DOHH2 (cell line): ENCODE measurements around the gene ANO6.

Experiments
- H3F3A ChIP-seq: fragments of 200-600 bp; sonication (generic), shearing (Covaris generic); 2 replicates; pipeline ENCODE4 v1.6.0; 2016; ENCODE audit warnings: antibody characterized with exemption, mild to moderate bottlenecking; ENCODE audit not compliant: control insufficient read depth, insufficient read depth
- H3K27ac ChIP-seq: fragments of 200-600 bp; sonication (generic); 2 replicates; pipeline ENCODE4 v1.5.1; 2014; ENCODE audit warnings: low read depth, mild to moderate bottlenecking, low read length, moderate library complexity
- H3K27me3 ChIP-seq: fragments of 200-600 bp; sonication (generic); 2 replicates; pipeline ENCODE4 v1.6.1; 2014; ENCODE audit warnings: mild to moderate bottlenecking, low read length, mixed read lengths; ENCODE audit not compliant: control insufficient read depth
- H3K36me3 ChIP-seq: fragments of 200-600 bp; sonication (generic); 2 replicates; pipeline ENCODE4 v1.6.1; 2014; ENCODE audit warnings: mild to moderate bottlenecking, low read length, moderate library complexity, mixed read lengths; ENCODE audit not compliant: control insufficient read depth
- H3K4me1 ChIP-seq: fragments of 200-600 bp; sonication (generic); 2 replicates; pipeline ENCODE4 v1.6.1; 2014; ENCODE audit warnings: mild to moderate bottlenecking, low read length, mixed read lengths; ENCODE audit not compliant: control insufficient read depth
- H3K4me2 ChIP-seq: fragments of 200-600 bp; sonication (generic); 2 replicates; pipeline ENCODE4 v1.6.0; 2014; ENCODE audit warnings: mild to moderate bottlenecking, low read length, moderate library complexity
- H3K4me3 ChIP-seq: fragments of 200-600 bp; sonication (generic); 2 replicates; pipeline ENCODE4 v1.5.1; 2014; ENCODE audit warnings: mild to moderate bottlenecking, low read length, mixed read lengths
- H3K79me2 ChIP-seq: fragments of 200-600 bp; sonication (generic); 2 replicates; pipeline ENCODE4 v1.6.1; 2014; ENCODE audit warnings: mild to moderate bottlenecking, low read length, mixed read lengths; ENCODE audit not compliant: control insufficient read depth
- H3K9me2 ChIP-seq: fragments of 200-600 bp; sonication (generic); replicated peaks from 2 replicates; pipeline ENCODE4 v1.6.1; 2014; ENCODE audit warnings: mild to moderate bottlenecking, low read length, mixed read lengths; ENCODE audit not compliant: control insufficient read depth
- H3K9me3 ChIP-seq: fragments of 200-600 bp; sonication (generic); 2 replicates; pipeline ENCODE4 v1.6.1; 2014; ENCODE audit warnings: antibody characterized with exemption, low read length, mixed read lengths; ENCODE audit not compliant: control insufficient read depth, insufficient read depth
- H4K20me1 ChIP-seq: fragments of 200-600 bp; sonication (generic); 2 replicates; pipeline ENCODE4 v1.6.0; 2014; ENCODE audit warnings: low read depth, mild to moderate bottlenecking, antibody characterized with exemption, low read length, moderate library complexity; ENCODE audit not compliant: control insufficient read depth, insufficient read depth
- EZH2phosphoT487 ChIP-seq: fragments of 200-600 bp; sonication (generic); IDR thresholded peaks from 2 replicates; pipeline ENCODE4 v1.6.1; 2017; ENCODE audit warnings: borderline replicate concordance, mild to moderate bottlenecking, antibody characterized with exemption, low read length, moderate library complexity, mixed read lengths
- TF ChIP-seq, protein P1 (sequence below): fragments of 200-600 bp; sonication (generic); IDR thresholded peaks from one replicate; pipeline ENCODE4 v1.5.1; 2014; ENCODE audit warnings: antibody characterized with exemption, mild to moderate bottlenecking, low read depth, low read length; ENCODE audit not compliant: poor library complexity, severe bottlenecking

The ANO6 gene

DNA sequence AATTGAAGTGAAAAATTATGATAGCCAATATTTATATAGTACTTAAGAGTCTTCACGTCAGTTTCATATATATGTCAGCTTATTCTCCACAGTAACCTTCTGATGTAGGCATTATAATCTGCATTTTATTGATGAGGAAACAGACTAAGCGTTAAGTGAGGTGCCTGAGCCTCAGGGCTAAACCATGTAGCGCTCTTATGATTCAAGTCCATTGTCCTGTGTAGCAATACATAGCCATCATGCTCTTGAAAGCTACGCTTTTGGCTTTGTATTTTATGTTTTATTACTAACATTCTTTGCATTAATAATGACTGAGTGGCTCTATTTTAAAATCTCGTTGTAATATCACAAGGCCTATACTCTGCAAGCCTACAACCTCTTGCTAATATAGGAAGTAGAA, 79.0 kb downstream of the ANO6 start:
- H3K9me2 ChIP-seq, result no peaks in the 10 kb centered on the region
- H3K27me3 ChIP-seq, result no peaks in the 10 kb centered on the region

DNA sequence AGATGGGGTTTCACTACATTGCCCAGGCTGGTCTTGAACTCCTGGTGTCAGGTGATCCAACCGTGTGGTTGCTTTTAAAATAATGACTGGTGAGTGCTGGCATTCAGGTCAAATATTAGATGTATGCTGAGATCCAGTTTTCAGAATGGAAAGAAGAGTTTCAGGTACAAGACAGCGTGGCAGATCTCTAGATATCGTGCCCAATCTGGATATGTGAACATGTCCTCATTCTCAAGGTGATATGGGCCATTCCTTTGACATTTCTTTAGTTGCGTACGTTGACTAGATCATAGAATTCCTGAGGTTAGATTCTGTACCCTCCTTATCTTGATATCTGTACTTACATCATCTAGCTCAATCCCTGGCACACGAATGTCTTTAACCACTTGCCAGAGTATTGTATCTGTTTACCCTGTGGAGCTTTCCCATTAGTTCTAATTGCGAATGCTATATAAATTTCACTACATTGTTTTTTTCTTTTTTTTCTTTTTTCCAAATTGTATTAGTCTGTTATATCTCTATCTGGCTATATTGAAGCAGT, 80.2 kb downstream of the ANO6 start:
- Histone ChIP-seq H3K36me3 (no peaks in the 10 kb centered on the region), H3K27ac (no peak overlapping the region), H3K79me2 (no peaks in the 10 kb centered on the region), H3K4me3 (no peak overlapping the region), H3K4me1 (no peaks in the 10 kb centered on the region), H3F3A (no peaks in the 10 kb centered on the region), H3K4me2 (no peak overlapping the region), H3K9me3 (no peaks in the 10 kb centered on the region), H3K27me3 (no peaks in the 10 kb centered on the region), H4K20me1 (no peaks in the 10 kb centered on the region), H3K9me2 (no peaks in the 10 kb centered on the region)
- TF ChIP-seq, protein P1, sequence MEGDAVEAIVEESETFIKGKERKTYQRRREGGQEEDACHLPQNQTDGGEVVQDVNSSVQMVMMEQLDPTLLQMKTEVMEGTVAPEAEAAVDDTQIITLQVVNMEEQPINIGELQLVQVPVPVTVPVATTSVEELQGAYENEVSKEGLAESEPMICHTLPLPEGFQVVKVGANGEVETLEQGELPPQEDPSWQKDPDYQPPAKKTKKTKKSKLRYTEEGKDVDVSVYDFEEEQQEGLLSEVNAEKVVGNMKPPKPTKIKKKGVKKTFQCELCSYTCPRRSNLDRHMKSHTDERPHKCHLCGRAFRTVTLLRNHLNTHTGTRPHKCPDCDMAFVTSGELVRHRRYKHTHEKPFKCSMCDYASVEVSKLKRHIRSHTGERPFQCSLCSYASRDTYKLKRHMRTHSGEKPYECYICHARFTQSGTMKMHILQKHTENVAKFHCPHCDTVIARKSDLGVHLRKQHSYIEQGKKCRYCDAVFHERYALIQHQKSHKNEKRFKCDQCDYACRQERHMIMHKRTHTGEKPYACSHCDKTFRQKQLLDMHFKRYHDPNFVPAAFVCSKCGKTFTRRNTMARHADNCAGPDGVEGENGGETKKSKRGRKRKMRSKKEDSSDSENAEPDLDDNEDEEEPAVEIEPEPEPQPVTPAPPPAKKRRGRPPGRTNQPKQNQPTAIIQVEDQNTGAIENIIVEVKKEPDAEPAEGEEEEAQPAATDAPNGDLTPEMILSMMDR, result no peak
- TF ChIP-seq EZH2phosphoT487, result no peak

More for the DNA sequence above, 79.0 kb downstream of the ANO6 start:
- no peak overlapping the region for H3K27ac ChIP-seq
- no peak overlapping the region for H3K4me3 ChIP-seq
- no peaks in the 10 kb centered on the region for H4K20me1 ChIP-seq
- no peaks in the 10 kb centered on the region for H3K9me3 ChIP-seq
- no peak for TF ChIP-seq EZH2phosphoT487
- TF ChIP-seq, protein P1, result no peak
- no peaks in the 10 kb centered on the region for H3K36me3 ChIP-seq
- H3K79me2 ChIP-seq, result no peaks in the 10 kb centered on the region
- no peaks in the 10 kb centered on the region for H3F3A ChIP-seq
- no peak overlapping the region for H3K4me2 ChIP-seq
- no peaks in the 10 kb centered on the region for H3K4me1 ChIP-seq

DNA sequence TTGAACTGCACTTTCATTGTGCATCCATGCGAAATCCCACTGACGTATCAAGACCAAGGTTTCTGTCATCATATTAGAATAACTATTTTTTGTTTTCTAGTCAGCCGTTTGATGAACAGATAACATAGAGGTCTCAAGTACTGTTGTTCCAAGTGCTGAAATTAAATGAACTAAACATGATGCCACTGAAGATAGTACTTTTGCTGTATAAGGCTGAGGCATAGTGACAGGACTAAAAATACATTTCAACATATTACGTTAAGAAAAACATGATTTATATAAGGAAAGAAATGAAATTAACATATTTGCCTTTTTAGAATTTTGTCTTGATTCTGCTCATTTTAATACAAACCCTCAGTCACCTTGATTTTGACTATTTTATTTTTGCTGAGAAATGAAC, 82.2 kb downstream of the ANO6 start:
- H3K27ac ChIP-seq, result no peak overlapping the region

More for the DNA sequence above, 82.2 kb downstream of the ANO6 start:
- Histone ChIP-seq H3K9me2 (no peaks in the 10 kb centered on the region), H3K27me3 (no peaks in the 10 kb centered on the region), H3K4me3 (no peak overlapping the region), H3K79me2 (no peaks in the 10 kb centered on the region), H3K4me2 (no peak overlapping the region), H3K4me1 (no peaks in the 10 kb centered on the region), H3K9me3 (no peaks in the 10 kb centered on the region), H3F3A (no peaks in the 10 kb centered on the region), H3K36me3 (no peaks in the 10 kb centered on the region), H4K20me1 (no peaks in the 10 kb centered on the region)
- TF ChIP-seq, protein P1, result no peak
- no peak for TF ChIP-seq EZH2phosphoT487
